Heart left ventricle (tissue), 13 donors: ENCODE data around the gene ANKRD37.

Source experiments
- POLR2A ChIP-seq, 2 donors: fragments of 450-650 bp; IDR thresholded peaks; one replicate each; pipeline ENCODE4 v1.6.1; 2017; ENCODE audit warnings: antibody characterized with exemption in 2 of 2, mild to moderate bottlenecking in 2 of 2, moderate library complexity in 2 of 2
- TF ChIP-seq, protein P1 (sequence below), 12 donors: fragments of 200-600 bp; sonication (generic) in 4 of 12; IDR thresholded peaks; one replicate each; pipeline versions ENCODE4 v1.5.0 to v1.8.0; 2018 to 2022; ENCODE audit warnings: antibody characterized with exemption in 12 of 12, mild to moderate bottlenecking in 5 of 12
- donor health status: ischemic (EF 13 %, LVEDD 7.1; RV severe dilation, severe dysfunction).
- donor health status: DM: no; HTN: yes; CAD: no.
- donor health status: DM: no; HTN: no; CAD: no.
- donor health status: ischemic (EF 25% LVEDD 6.9; RV normal size, moderate dysfunction).
- donor health status: ischemic (EF 25% LVEDD 5.7; RV mildly dilated, moderate dysfunction).
- donor health status: ischemic (EF 35%, LVEDD 5.7; RV mildly dilated, moderate dysfunction).
- donor health status: nonischemic (EF 11% LVEDD 7.7; RV severe dilation, severe dysfunction).
- donor health status: DM: yes; HTN: yes; CAD: no.
- donor health status: PGD.
- donor health status: ischemic (EF 29% LVEDD 5.4; RV normal size, mild dysfunction).
- donor health status: nonischemic (EF 23%, LVEDD 6.1; RV moderate dilation, normal function).

DNA sequence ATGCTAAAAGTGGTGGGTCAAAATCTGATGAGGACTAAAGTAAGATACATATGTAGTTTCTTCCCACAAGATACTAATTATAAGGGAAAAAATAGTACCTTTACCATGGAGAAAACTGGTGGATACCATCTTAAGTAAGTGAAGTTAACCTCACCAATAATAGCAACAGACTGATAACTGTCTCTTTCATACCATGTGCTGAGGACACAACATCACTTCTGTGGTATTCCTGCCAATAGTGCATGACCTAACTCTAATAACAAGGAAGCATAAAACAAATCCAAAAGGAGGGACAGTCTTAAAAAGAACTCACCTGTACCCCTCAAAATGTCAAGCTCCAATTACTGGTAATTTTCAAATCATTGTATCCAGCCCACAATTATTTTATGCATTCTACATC, 20.3 kb downstream of the ANKRD37 start:
- no peak for TF ChIP-seq POLR2A (IDR thresholded peaks at IDR 0.05)
- TF ChIP-seq, protein P1, sequence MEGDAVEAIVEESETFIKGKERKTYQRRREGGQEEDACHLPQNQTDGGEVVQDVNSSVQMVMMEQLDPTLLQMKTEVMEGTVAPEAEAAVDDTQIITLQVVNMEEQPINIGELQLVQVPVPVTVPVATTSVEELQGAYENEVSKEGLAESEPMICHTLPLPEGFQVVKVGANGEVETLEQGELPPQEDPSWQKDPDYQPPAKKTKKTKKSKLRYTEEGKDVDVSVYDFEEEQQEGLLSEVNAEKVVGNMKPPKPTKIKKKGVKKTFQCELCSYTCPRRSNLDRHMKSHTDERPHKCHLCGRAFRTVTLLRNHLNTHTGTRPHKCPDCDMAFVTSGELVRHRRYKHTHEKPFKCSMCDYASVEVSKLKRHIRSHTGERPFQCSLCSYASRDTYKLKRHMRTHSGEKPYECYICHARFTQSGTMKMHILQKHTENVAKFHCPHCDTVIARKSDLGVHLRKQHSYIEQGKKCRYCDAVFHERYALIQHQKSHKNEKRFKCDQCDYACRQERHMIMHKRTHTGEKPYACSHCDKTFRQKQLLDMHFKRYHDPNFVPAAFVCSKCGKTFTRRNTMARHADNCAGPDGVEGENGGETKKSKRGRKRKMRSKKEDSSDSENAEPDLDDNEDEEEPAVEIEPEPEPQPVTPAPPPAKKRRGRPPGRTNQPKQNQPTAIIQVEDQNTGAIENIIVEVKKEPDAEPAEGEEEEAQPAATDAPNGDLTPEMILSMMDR (IDR thresholded peaks at IDR 0.05), result no peak
